Neural cell (in vitro differentiated cells): Measurements from ENCODE around the gene PRKAG3. TPM values are rescaled to one million over a fixed set of nuclear protein-coding genes. Genes with fewer than 3 reads are reported as not detected.

Experiments used
- H2AFZ ChIP-seq: fragments of 200-600, 300-800 bp; sonication (generic), shearing (Covaris generic); 2 replicates; pipeline ENCODE4 v1.6.0; 2014; ENCODE audit warnings: low read depth, mild to moderate bottlenecking, antibody characterized with exemption, low read length, moderate library complexity
- H3F3A ChIP-seq: fragments of 200-600 bp; shearing (Covaris generic); 2 replicates; pipeline ENCODE4 v1.6.1; 2016; ENCODE audit warnings: mild to moderate bottlenecking, moderate library complexity, mixed read lengths, antibody characterized with exemption, low read length; ENCODE audit not compliant: insufficient read depth, poor library complexity, severe bottlenecking
- H3K27ac ChIP-seq: fragments of 200-600, 300-800 bp; sonication (generic), shearing (Covaris generic); 2 replicates; pipeline ENCODE4 v1.5.1; 2014; ENCODE audit warnings: mild to moderate bottlenecking, low read length, moderate library complexity
- H3K27me3 ChIP-seq: fragments of 300-800, 200-600 bp; sonication (generic), shearing (Covaris generic); 2 replicates; pipeline ENCODE4 v1.6.0; 2014; ENCODE audit warnings: mild to moderate bottlenecking, low read depth, low read length, moderate library complexity; ENCODE audit not compliant: insufficient read depth
- H3K36me3 ChIP-seq: fragments of 300-800, 200-600 bp; sonication (generic), shearing (Covaris generic); 2 replicates; pipeline ENCODE4 v1.5.1; 2014; ENCODE audit warnings: mild to moderate bottlenecking, antibody characterized with exemption, low read length, moderate library complexity; ENCODE audit not compliant: insufficient read depth
- H3K4me2 ChIP-seq: fragments of 300-800, 200-600 bp; sonication (generic), shearing (Covaris generic); 2 replicates; pipeline ENCODE4 v1.6.0; 2014; ENCODE audit warnings: mild to moderate bottlenecking, low read length
- H3K4me3 ChIP-seq: fragments of 300-800, 200-600 bp; sonication (generic), shearing (Covaris generic); 2 replicates; pipeline ENCODE4 v1.5.1; 2014; ENCODE audit warnings: mild to moderate bottlenecking, low read length, moderate library complexity
- H3K79me2 ChIP-seq: fragments of 200-600 bp; shearing (Covaris generic); replicated peaks from 2 replicates; pipeline ENCODE4 v1.6.0; 2014; ENCODE audit warnings: mild to moderate bottlenecking, low read length, moderate library complexity; ENCODE audit not compliant: insufficient read depth
- H3K9ac ChIP-seq: fragments of 300-800, 200-600 bp; sonication (generic), shearing (Covaris generic); 2 replicates; pipeline ENCODE4 v1.6.1; 2016; ENCODE audit warnings: mild to moderate bottlenecking, low read length, mixed read lengths
- H3K9me2 ChIP-seq: fragments of 200-600 bp; shearing (Covaris generic); 2 replicates; pipeline ENCODE4 v1.6.1; 2016; ENCODE audit warnings: mild to moderate bottlenecking, low read length, mixed read lengths; ENCODE audit not compliant: insufficient read depth
- H3K9me3 ChIP-seq: fragments of 200-600, 300-800 bp; sonication (generic), shearing (Covaris generic); 2 replicates; pipeline ENCODE4 v1.6.1; 2016; ENCODE audit warnings: mild to moderate bottlenecking, mixed run types, low read length, moderate library complexity, mixed read lengths
- H4K20me1 ChIP-seq: fragments of 200-600 bp; shearing (Covaris generic); 2 replicates; pipeline ENCODE4 v1.6.1; 2016; ENCODE audit warnings: mild to moderate bottlenecking, mixed run types; ENCODE audit not compliant: insufficient read depth
- EP300 ChIP-seq: fragments of 450-650 bp; conservative IDR thresholded peaks from 2 replicates; pipeline ENCODE4 v1.6.1; 2014; ENCODE audit warnings: antibody characterized with exemption, mild to moderate bottlenecking, moderate library complexity; ENCODE audit not compliant: poor library complexity, severe bottlenecking
- EZH2 ChIP-seq: fragments of 200-600, 300-800 bp; shearing (Covaris generic), sonication (generic); IDR thresholded peaks from 2 replicates; pipeline ENCODE4 v1.6.1; 2014; ENCODE audit warnings: antibody characterized with exemption, low read length, borderline replicate concordance, mild to moderate bottlenecking; ENCODE audit not compliant: insufficient read depth, poor library complexity, severe bottlenecking
- MXI1 ChIP-seq: fragments of 450-650 bp; conservative IDR thresholded peaks from 2 replicates; pipeline ENCODE4 v1.6.1; 2014; ENCODE audit warnings: antibody characterized with exemption, mild to moderate bottlenecking; ENCODE audit not compliant: poor library complexity, severe bottlenecking
- POLR2AphosphoS5 ChIP-seq: IDR thresholded peaks from 2 replicates; pipeline ENCODE4 v1.6.1; 2012
- RAD21 ChIP-seq: fragments of 450-650 bp; conservative IDR thresholded peaks from 2 replicates; pipeline ENCODE4 v1.6.1; 2014; ENCODE audit warnings: antibody characterized with exemption, mild to moderate bottlenecking, moderate library complexity
- SMC3 ChIP-seq: fragments of 450-650 bp; conservative IDR thresholded peaks from 2 replicates; pipeline ENCODE4 v1.6.1; 2014; ENCODE audit warnings: antibody characterized with exemption, mild to moderate bottlenecking, moderate library complexity; ENCODE audit not compliant: poor library complexity
- TAF1 ChIP-seq: IDR thresholded peaks from 2 replicates; pipeline ENCODE4 v1.6.1; 2012; ENCODE audit warnings: low read depth
- polyA plus RNA-seq: library from polyadenylated mRNA; depleted of rRNA; stranded (reverse); fragments of >200 nt; gene quantifications from 2 replicates; pipeline ENCODE4 v1.2.3, GENCODE V29; 2014
- TF ChIP-seq, protein P1 (sequence below): fragments of 450-650 bp; IDR thresholded peaks from 2 replicates; pipeline ENCODE4 v1.5.1; 2014; ENCODE audit warnings: antibody characterized with exemption, mild to moderate bottlenecking, moderate library complexity; ENCODE audit not compliant: poor library complexity, severe bottlenecking
- TF ChIP-seq, protein P2 (sequence below): IDR thresholded peaks from 2 replicates; pipeline ENCODE4 v1.6.1; 2012; ENCODE audit warnings: borderline replicate concordance

The PRKAG3 gene
- polyA plus RNA-seq, 1 donor from 2014 or later, result not detected

DNA sequence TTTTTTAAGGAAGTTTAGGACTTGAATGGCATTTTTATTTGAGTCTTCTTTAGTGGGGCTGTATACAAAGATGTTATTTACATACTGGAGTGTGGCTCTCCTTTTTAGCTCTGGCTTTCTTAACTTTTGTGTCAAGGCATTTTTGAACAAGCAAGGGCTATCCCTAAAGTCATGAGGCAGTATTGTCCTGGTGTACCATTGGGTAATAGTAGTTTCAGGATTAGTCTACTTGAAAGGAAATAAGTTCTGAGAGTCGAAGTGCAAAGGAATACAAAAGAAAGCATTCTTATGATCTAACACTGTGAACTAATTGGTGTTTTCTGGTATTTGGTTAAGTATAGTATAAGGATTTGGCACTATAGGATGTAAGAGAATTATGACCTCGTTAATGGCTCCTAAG, 51.6 kb downstream of the PRKAG3 start:
- Histone ChIP-seq H3K27me3 (peaks cover 25% of the 10 kb centered on the region), H2AFZ (no peak overlapping the region), H3K9me3 (no peaks in the 10 kb centered on the region)

DNA sequence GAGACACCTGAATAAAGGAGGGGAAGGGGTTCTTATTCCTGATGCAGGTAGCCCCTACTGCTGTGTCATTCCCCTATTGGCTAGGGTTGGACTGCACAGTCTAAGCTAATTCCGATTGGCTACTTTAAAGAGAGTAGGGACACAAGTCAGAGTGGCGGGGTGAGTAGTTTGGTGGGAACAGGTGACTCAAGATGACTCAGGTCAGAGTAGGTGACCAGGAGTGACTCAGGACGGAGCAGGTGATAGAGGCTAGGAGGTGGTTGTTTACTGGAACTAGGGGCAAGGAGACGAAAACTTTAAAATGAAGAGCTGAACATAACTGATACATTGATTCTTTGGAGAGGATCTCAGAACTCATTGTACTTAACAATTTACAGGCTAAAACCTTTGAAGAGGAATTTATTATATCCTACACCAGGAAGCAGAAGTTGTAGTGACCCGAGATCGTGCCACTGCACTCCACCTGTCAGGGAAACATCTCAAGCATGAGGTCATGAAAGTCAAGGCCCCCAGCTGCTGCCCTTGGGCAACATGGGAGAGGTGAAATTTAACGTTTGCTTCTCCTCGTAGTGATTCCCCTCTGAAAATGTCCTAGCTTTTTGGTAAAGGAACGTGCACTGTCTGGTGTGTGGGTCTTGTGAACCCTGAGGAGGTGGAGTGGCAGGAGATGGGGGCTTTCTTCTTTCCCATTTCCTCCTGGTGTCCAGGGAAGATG, 54.2 kb downstream of the PRKAG3 start:
- H3K4me3 ChIP-seq, result no peak overlapping the region
- no peak overlapping the region for H3K4me2 ChIP-seq
- H2AFZ ChIP-seq, result no peak overlapping the region
- no peaks in the 10 kb centered on the region for H3K9me3 ChIP-seq
- no peaks in the 10 kb centered on the region for H3K9me2 ChIP-seq
- no peaks in the 10 kb centered on the region for H4K20me1 ChIP-seq
- no peaks in the 10 kb centered on the region for H3K79me2 ChIP-seq
- no peak overlapping the region for H3K27ac ChIP-seq
- no peaks in the 10 kb centered on the region for H3K36me3 ChIP-seq
- TF ChIP-seq MXI1, result no peak
- H3K27me3 ChIP-seq, result peaks cover 18% of the 10 kb centered on the region
- no peak overlapping the region for H3K9ac ChIP-seq
- no peaks in the 10 kb centered on the region for H3F3A ChIP-seq

More for the DNA sequence above, 51.6 kb downstream of the PRKAG3 start:
- no peak overlapping the region for H3K9ac ChIP-seq
- H3K27ac ChIP-seq, result no peak overlapping the region
- H4K20me1 ChIP-seq, result no peaks in the 10 kb centered on the region
- no peaks in the 10 kb centered on the region for H3K9me2 ChIP-seq
- H3F3A ChIP-seq, result no peaks in the 10 kb centered on the region
- no peak overlapping the region for H3K4me2 ChIP-seq
- H3K36me3 ChIP-seq, result no peaks in the 10 kb centered on the region
- TF ChIP-seq MXI1, result no peak
- no peak for TF ChIP-seq RAD21
- TF ChIP-seq, protein P1, sequence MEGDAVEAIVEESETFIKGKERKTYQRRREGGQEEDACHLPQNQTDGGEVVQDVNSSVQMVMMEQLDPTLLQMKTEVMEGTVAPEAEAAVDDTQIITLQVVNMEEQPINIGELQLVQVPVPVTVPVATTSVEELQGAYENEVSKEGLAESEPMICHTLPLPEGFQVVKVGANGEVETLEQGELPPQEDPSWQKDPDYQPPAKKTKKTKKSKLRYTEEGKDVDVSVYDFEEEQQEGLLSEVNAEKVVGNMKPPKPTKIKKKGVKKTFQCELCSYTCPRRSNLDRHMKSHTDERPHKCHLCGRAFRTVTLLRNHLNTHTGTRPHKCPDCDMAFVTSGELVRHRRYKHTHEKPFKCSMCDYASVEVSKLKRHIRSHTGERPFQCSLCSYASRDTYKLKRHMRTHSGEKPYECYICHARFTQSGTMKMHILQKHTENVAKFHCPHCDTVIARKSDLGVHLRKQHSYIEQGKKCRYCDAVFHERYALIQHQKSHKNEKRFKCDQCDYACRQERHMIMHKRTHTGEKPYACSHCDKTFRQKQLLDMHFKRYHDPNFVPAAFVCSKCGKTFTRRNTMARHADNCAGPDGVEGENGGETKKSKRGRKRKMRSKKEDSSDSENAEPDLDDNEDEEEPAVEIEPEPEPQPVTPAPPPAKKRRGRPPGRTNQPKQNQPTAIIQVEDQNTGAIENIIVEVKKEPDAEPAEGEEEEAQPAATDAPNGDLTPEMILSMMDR, result no peak
- TF ChIP-seq EZH2, result no peak
- TF ChIP-seq, protein P2, sequence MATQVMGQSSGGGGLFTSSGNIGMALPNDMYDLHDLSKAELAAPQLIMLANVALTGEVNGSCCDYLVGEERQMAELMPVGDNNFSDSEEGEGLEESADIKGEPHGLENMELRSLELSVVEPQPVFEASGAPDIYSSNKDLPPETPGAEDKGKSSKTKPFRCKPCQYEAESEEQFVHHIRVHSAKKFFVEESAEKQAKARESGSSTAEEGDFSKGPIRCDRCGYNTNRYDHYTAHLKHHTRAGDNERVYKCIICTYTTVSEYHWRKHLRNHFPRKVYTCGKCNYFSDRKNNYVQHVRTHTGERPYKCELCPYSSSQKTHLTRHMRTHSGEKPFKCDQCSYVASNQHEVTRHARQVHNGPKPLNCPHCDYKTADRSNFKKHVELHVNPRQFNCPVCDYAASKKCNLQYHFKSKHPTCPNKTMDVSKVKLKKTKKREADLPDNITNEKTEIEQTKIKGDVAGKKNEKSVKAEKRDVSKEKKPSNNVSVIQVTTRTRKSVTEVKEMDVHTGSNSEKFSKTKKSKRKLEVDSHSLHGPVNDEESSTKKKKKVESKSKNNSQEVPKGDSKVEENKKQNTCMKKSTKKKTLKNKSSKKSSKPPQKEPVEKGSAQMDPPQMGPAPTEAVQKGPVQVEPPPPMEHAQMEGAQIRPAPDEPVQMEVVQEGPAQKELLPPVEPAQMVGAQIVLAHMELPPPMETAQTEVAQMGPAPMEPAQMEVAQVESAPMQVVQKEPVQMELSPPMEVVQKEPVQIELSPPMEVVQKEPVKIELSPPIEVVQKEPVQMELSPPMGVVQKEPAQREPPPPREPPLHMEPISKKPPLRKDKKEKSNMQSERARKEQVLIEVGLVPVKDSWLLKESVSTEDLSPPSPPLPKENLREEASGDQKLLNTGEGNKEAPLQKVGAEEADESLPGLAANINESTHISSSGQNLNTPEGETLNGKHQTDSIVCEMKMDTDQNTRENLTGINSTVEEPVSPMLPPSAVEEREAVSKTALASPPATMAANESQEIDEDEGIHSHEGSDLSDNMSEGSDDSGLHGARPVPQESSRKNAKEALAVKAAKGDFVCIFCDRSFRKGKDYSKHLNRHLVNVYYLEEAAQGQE, result no peak
- TF ChIP-seq EP300, result no peak
- no peak for TF ChIP-seq TAF1
- TF ChIP-seq POLR2AphosphoS5, result no peak
- no peak for TF ChIP-seq SMC3
- no peak overlapping the region for H3K4me3 ChIP-seq
- no peaks in the 10 kb centered on the region for H3K79me2 ChIP-seq
